ENCODE results near the gene TMEM131.

TMEM131 gene

GRCh38 chr2:97760480-97761049, 235.2 kb downstream of the TMEM131 start:
- DNase-seq (ENCODE audit: low read depth in 2 of 2), result no peak

- no peak for DNase-seq (ENCODE audit: low read depth in 2 of 2)
Observed at GRCh38 chr2:97759727-97760407, 235.9 kb downstream of the TMEM131 start.

DNA sequence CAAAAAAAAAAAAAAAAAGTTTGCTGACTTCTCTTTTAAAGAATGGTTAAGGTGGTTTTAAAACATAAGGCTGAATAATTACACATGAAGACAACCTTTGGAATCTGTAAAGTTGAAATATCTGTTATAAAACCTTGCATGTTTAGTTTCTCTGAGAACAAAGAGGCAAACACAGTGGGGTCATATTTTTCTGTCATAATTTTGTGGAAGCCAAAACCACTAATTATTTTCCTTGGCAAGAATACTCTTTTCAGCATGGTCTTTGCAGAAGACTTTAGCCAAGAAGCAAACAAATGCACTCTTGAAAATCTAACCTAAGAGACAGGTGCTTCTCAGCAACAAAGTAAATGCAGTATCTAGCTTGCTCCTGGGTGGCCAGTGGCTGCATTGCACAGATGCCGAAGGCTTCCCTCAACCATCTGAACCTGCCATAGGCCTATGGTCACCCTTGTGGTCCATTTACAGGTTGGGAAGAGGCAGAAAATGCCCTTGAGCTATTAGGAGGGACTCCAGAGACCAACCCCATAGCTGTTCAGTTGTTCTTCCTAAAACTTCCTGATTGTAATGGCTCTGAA, 237.5 kb downstream of the TMEM131 start:
- no peak for DNase-seq (ENCODE audit: low read depth in 2 of 2)

DNA sequence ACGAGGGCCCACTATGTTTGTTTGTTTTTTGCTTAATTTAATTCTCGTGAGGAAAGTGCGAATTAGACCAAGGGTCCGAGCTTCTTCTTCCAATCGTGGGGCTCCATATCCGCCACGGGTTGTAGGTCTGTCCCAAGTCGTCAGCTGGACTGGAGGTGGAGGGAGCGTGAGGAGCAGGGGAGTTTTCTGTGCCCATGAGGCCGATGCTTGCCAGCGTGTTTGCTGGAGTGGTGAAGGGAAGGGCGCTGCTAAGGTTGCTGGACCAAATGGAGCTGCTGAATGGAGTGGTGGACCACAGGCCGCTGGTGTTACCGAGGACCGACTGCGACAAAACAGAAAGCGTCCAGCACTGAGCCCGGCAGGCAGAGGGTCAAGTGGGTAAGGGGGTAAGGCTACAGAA, 238.7 kb downstream of the TMEM131 start:
- DNase-seq (ENCODE audit: low read depth in 2 of 2), result no peak

DNA sequence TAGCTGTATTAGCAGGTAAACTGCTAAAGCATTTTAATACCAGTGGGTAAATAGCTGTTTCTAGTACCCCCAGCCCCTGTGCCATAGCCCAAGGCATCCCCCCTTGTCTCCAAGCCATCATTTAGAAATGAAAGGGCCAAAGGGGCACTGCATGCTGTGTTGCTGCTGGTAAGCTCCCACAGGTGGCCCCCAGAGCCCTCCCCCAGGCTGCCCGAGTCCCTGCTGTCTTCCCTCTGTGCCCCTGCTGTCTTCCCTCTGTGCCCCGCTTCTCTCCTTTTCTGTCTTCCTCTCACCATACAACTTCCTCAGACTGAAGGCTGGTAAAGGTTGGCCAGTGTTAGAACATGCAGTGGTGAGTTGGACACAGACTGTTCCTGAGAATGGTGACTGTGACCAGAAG, 240.3 kb downstream of the TMEM131 start:
- no peak for DNase-seq (ENCODE audit: low read depth in 2 of 2)

GRCh38 chr2:97754690-97755346, 240.9 kb downstream of the TMEM131 start:
- DNase-seq (ENCODE audit: low read depth in 2 of 2), result no peak

DNA sequence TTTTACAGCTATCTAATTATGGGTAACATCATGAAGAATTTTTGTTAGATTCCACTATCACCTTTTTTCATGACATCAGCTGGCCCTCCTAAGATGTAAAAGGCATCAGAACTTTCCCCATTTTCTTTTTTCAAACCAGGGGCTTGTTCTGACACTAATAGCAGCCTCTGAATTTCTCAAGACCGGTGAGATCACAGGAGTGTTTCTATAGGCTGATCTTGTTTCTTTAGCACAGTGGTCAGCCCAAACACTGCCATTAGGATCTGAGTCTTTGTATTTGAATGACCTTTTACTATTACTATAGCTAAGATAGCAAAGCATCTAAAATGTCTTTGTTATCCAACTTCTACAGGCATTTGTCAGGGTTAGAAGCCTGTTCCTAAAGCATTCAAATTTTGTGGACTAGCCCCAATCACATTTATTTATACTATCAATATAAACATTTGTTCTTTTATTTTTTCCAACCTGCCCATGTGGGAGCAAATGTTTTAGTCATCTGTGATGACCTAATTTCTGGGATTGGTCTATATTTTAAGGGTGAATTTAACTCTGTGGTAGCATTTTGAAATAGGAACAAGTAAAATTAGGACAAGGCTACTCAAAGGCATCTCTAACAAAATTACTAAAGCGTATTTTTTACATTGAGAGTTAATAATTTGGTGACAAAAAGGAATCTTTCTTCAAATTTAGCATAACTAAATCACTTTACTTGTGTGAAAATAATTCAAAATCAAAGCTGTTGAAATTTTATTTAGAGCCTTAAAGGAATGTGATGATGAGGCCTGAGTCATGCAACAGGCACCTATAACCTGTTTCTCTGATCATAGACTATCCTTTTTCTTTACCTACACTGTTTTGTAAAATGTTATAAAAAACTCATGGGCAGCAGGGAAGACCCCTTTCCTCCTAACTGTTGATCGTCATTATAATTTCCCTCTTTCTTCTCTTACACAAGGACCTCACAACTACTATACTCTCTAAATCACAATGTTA, 243.1 kb downstream of the TMEM131 start:
- no peak for DNase-seq (ENCODE audit: low read depth in 2 of 2)

GRCh38 chr2:97751752-97752151, 244.0 kb downstream of the TMEM131 start:
- no peak for DNase-seq (ENCODE audit: low read depth in 2 of 2)

DNA sequence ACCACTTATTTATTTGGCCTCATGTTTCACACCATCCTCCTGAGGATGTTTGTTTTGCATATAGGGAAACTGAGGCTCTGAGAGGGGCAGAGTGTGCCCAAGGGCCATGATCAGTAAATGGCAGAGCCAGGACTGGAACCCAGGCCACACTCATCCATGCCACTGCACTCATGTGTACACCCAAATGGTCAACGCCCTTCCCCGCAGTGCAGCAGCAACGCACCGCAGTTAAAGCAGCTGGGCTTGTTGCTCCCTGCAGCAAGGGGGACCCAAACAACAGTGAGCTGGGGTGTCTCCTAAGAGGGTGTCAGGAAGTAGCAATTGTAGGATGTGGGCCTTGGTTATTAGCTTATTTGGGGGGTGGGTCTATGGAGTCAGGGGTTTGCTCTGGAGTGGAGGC, 245.7 kb downstream of the TMEM131 start:
- no peak for DNase-seq (ENCODE audit: low read depth in 2 of 2)

GRCh38 chr2:97749581-97749980, 246.2 kb downstream of the TMEM131 start:
- DNase-seq (ENCODE audit: low read depth in 2 of 2), result no peak

DNA sequence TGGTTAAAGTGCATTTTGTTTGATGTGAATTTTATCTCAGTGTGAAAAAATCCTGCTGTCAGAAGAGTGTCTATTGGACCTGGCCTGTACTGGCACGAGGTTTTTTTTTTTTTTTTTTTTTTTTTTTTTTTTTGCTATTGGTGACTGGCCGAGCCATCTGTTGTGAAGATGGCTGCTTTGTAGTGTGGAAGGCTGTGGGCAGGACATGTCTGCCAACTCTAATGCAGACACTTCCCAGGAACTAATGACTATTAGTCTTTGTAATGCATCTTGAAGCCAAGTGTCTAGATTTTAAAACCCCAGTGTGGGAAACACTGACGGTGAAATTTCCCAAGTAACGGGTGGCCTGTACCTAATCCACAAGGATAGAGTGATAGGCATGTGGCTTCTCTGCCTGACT, 248.0 kb downstream of the TMEM131 start:
- no peak for DNase-seq (ENCODE audit: low read depth in 2 of 2)

- DNase-seq (ENCODE audit: low read depth in 2 of 2), result no peak
Observed at GRCh38 chr2:97747285-97747684, 248.5 kb downstream of the TMEM131 start.

DNA sequence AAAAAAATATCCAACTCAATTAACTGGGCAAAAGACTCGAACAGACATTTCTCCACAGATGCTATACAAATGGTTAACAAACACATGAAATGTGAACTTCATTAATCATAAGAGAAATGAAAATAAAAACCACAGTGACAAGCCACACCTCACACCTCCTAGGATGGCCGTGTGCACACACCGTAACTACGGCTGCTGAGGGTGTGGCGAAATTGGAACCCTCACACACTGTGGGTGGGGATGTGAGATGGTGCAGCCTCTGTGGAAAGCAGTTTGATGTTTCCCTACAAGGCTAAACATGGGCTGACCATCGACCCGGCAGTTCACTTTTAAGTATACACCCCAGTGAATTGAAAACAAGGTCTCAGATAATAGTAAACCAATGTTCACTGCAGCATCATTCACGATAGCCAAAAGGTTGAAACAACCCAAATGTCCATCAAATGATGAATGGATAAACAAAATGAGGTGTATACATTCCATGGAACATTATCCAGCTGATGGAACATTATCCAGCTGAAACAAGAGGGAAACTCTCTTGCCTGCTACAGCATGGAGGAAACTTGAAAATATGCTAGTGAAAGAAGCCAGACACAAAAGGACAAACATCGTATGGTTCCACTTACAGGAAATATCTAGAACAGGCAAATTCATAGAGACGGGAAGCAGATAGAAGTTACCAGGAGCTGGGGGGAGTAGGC, 250.1 kb downstream of the TMEM131 start:
- peak in 1 of 2 donors; percentile 18 for DNase-seq (ENCODE audit: low read depth in 2 of 2)

DNA sequence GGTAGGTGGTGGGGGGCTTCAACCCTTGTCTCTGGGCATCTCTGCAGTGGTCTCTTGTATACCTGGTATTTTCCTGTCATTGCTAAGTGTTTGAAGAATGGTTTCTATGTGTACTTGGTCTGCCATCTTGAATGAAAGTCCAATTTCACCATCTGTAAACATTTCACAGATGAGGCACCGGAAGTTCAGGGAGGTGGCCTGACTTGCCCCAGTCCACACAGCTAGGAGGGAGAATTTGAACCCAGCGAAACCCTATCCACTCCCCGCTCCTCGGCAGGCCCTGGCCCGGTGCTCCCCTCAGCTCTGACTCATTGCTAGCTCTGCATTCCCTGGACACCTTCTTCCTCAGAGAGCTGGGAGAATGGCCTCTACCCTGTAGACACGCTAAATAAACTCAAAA, 251.8 kb downstream of the TMEM131 start:
- DNase-seq (ENCODE audit: low read depth in 2 of 2), result no peak

- no peak for DNase-seq (ENCODE audit: low read depth in 2 of 2)
Observed at GRCh38 chr2:97742381-97742847, 253.3 kb downstream of the TMEM131 start.

GRCh38 chr2:97741686-97742085, 254.1 kb downstream of the TMEM131 start:
- no peak for DNase-seq (ENCODE audit: low read depth in 2 of 2)

DNA sequence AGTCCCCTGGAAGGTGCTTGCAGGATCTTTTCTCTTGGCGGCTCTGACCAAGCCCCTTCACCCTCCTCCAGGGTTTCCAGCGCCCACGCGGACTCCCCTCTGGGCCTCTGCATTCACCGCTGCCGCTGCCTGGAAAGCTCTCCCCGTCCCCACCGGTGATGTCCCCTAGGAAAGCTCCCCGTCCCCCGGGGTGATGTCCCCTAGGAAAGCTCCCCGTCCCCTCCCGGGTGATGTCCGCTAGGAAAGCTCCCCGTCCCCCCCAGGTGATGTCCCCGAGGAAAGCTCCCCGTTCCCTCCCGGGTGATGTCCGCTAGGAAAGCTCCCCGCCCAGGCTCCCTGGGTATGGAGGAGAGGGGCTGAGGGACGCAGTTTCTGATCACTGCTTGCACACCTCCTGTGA, 254.5 kb downstream of the TMEM131 start:
- no peak for DNase-seq (ENCODE audit: low read depth in 2 of 2)

DNA sequence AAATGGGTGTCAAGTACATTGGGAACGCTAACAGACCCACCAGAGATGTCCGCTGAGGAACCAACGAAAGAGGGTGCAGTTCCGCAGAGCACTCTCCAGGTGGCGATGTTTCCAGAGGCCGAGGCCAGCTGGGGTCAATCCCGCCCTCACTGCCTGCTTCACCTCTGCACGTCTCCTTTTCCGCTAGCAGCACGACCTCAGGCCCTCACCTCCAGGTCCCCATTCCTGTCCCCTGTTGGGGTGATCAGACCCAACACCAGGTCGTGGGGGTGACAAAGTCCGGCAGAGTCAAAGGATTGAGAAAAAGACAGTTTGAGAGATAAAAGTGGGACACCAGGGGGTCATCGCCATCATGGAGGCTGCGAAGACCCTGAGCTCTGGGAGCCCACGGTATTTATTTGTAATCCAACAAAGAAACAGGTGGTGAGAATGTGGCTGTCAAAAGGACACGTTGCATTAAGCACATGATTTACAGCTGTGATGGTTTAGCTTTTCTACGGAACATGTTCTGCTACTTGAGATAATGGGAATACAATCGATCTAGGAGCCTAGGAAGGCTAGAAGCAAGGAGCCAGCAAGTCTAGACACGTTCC, 255.1 kb downstream of the TMEM131 start:
- DNase-seq (ENCODE audit: low read depth in 2 of 2), result no peak

DNA sequence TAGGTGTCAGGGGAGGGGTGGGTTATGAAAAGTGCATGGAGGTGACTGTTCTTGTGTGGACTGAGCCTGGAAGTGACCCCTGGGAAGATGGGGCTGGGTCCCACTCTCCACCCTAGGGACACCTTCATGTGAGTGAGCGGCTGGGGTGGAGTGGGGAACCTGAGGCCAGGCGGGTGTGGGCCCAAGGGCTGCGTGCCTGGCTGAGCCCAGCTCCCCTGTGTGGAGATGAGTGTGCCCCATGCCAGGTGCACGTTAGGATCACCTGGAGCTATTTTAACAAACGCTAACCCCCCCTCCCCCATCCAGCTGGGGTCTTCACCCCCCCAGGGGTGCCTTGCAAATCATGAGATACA, 255.9 kb downstream of the TMEM131 start:
- no peak for DNase-seq (ENCODE audit: low read depth in 2 of 2)

- no peak for DNase-seq (ENCODE audit: low read depth in 2 of 2)
Observed at GRCh38 chr2:97739020-97739892, 256.5 kb downstream of the TMEM131 start.
